ENCODE data around the gene MSRB3.

GRCh38 chr12:65296508-65297265 lies 18.2 kb downstream of the MSRB3 start:
- no peak for TF ChIP-seq REST (IDR thresholded peaks at IDR 0.05; ENCODE audit: insufficient read depth in 1 of 2, low read depth in 2 of 2, low read length in 2 of 2)
- TF ChIP-seq SIN3A (IDR thresholded peaks at IDR 0.05; ENCODE audit: borderline replicate concordance, insufficient read depth, low read length) = no peak
